ENCODE data around the gene AP3D1.

The AP3D1 gene

GRCh38 chr19:2058570-2059421 lies 92.6 kb downstream of the AP3D1 start:
- no peak for DNase-seq

- DNase-seq = no peak
These were observed 93.6 kb downstream of the AP3D1 start for GRCh38 chr19:2057484-2058469.

- DNase-seq = no peak
These were observed 94.6 kb downstream of the AP3D1 start for GRCh38 chr19:2056837-2057192.

GRCh38 chr19:2055931-2056836 lies 95.2 kb downstream of the AP3D1 start:
- DNase-seq = no peak

- DNase-seq = no peak
These were observed 96.6 kb downstream of the AP3D1 start for GRCh38 chr19:2054763-2055162.

- DNase-seq = no peak
These were observed 97.6 kb downstream of the AP3D1 start for GRCh38 chr19:2053601-2054389.

- no peak for DNase-seq
These were observed 99.3 kb downstream of the AP3D1 start for GRCh38 chr19:2051773-2052704.

- peak; percentile 87 to 98 for DNase-seq
These were observed 100.2 kb downstream of the AP3D1 start, which contains the start of gene MKNK2 for GRCh38 chr19:2050991-2051772. TSS of gene MKNK2 (minus strand) at chr19:2051244. CDS start at chr19:2050851, 393 bp downstream.

Data from NCI-H446 (cell line).